GM19193 (cell line): ENCODE measurements around the gene MOCOS.

ENCODE experiments used
- POLR2A ChIP-seq: IDR thresholded peaks from 4 replicates; pipeline ENCODE4 v1.6.1; 2011; ENCODE audit not compliant: insufficient read depth, insufficient read length; ENCODE audit errors: extremely low read depth

The MOCOS gene

GRCh38 chr18:36188916-36189315, 1.6 kb downstream of the MOCOS start:
- no peak for TF ChIP-seq POLR2A

GRCh38 chr18:36189486-36189885, 2.2 kb downstream of the MOCOS start:
- TF ChIP-seq POLR2A, result no peak

GRCh38 chr18:36191286-36191685, 4.0 kb downstream of the MOCOS start:
- no peak for TF ChIP-seq POLR2A

- TF ChIP-seq POLR2A, result no peak
Measured at GRCh38 chr18:36191711-36192110, 4.4 kb downstream of the MOCOS start.

GRCh38 chr18:36194600-36195315, 7.5 kb downstream of the MOCOS start:
- no peak for TF ChIP-seq POLR2A

GRCh38 chr18:36195427-36196122, 8.3 kb downstream of the MOCOS start:
- TF ChIP-seq POLR2A, result no peak

- TF ChIP-seq POLR2A, result no peak
Measured at GRCh38 chr18:36196238-36196995, 9.1 kb downstream of the MOCOS start.

DNA sequence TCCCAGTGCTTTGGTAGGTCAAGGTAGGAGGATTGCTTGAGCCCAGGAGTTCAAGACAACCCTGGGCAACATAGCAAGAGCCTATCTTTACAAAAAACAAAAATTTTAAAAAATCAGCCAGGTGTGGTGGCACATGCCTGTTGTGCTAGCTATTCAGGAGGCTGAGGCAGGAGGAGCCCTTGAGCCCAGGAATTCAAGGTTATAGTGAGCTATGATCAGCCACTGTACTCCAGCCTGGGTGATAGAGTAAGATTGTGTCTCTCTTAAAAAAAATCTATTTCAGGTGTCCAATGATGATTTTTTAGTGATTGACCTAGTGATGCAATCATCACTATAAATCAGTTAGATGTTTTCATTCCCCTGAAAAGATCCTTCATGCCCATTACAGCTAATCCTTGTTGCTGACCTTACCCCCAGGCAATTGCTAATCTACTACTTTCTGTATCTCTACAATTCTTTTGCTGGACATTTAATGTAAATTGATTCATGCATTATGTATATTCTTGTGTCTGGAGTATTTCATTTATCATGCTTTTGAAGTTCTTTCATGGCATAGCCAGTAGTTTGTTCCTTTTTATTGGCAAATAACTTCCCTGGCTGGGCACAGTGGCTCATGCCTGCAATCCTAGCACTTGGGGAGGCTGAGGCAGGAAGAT, 10.3 kb downstream of the MOCOS start:
- no peak for TF ChIP-seq POLR2A

DNA sequence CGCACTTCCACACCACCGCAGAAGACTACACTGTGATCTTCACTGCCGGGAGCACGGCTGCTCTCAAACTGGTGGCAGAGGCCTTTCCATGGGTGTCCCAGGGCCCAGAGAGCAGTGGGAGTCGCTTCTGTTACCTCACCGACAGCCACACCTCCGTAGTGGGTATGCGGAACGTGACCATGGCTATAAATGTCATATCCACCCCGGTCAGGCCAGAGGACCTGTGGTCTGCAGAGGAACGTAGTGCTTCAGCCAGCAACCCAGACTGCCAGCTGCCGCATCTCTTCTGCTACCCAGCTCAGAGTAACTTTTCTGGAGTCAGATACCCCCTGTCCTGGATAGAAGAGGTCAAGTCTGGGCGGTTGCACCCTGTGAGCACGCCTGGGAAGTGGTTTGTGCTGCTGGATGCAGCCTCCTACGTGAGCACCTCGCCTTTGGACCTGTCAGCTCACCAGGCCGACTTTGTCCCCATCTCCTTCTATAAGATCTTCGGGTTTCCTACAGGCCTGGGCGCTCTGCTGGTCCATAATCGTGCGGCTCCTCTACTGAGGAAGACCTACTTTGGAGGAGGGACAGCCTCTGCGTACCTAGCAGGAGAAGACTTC, 12.5 kb downstream of the MOCOS start:
- no peak for TF ChIP-seq POLR2A

- TF ChIP-seq POLR2A, result no peak
Measured at GRCh38 chr18:36200354-36200771, 13.1 kb downstream of the MOCOS start.

GRCh38 chr18:36201765-36202164, 14.5 kb downstream of the MOCOS start:
- no peak for TF ChIP-seq POLR2A

- no peak for TF ChIP-seq POLR2A
Measured at GRCh38 chr18:36203360-36203895, 16.1 kb downstream of the MOCOS start.

DNA sequence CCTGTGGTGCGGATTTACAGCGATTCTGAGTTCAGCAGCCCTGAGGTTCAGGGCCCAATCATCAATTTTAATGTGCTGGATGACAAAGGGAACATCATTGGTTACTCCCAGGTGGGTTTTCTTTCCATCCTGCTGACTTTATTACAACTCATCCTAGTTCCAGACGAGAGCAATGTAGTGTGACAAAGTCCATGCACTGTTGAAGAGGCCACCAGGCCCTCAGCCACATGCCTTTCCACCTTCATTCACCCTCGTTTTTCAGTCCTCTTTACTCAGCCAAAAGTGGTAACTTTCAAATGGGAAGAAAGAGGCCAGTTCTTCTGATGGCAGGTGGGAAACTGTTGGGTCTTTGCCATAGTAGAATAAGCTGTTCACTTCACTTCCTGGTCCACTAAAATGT, 17.9 kb downstream of the MOCOS start:
- no peak for TF ChIP-seq POLR2A

DNA sequence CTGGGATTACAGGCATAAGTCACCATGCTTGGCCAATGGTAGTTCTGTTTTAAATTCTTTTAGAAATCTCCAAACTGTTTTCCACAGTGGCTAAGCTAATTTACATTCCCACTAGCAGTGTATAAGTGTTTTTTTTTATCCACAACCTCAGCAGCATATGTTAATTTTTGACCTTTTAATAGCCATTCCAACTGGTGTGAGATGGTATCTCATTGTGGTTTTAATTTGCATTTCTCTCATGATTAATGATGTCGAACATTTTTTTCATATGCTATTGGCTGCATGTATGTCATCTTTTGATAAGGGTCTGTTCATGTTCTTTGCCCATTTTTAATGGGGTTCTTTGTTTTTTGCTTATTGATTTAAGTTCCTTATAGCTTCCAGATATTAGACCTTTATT, 20.0 kb downstream of the MOCOS start:
- TF ChIP-seq POLR2A, result no peak
